HG02571 (cell line): ENCODE measurements around the gene TUB.

ENCODE experiments used
- ATAC-seq: cut with Tn5 transposase; IDR thresholded peaks from one replicate; pipeline ENCODE4 v1.9.1; 2021; ENCODE audit warnings: mild to moderate bottlenecking, moderate library complexity; ENCODE audit not compliant: unreplicated experiment

The TUB gene

GRCh38 chr11:8105133-8105532, 24.1 kb downstream of the TUB start:
- no peak for ATAC-seq

- no peak for ATAC-seq
Measured at GRCh38 chr11:8105666-8106065, 24.7 kb downstream of the TUB start.

- ATAC-seq: no peak
Measured at GRCh38 chr11:8106679-8107078, 25.7 kb downstream of the TUB start.

DNA sequence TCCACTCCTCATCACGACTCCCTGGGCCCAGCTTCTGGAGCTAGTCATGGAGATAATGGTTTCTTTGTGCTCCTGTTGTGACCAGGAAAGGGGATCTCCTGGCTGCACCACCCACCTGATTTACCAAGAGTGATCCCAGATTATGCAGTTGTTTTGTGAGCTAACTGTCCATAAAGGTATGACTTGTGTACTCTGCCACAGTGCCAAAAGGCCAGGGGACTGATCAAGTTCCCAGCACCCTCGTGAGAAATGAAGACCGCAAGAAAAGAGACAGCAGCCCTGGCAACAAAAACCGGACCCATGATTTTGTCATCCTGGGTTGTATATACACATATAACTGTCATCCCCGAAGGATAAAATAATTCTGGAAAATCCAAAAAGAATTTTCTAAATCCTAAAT, 26.6 kb downstream of the TUB start:
- ATAC-seq: no peak

DNA sequence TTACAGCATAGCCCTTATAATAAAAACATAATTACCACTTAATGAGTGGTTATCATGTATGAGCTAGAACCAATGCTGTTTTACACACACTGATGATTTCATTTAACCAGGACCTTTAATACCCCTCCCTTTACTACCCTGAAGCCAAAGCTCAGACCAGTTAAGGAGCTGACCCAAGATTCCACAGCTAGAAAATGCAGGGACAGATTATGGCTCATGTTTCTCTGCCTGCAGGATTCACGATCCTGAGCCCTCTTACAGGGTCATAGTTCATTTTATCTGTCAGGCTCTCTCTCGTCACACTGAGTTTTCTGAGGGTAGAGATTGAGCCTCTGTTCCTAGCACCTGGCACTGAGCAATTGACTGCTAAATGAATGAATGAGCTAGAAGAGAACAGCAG, 27.4 kb downstream of the TUB start:
- ATAC-seq: no peak

DNA sequence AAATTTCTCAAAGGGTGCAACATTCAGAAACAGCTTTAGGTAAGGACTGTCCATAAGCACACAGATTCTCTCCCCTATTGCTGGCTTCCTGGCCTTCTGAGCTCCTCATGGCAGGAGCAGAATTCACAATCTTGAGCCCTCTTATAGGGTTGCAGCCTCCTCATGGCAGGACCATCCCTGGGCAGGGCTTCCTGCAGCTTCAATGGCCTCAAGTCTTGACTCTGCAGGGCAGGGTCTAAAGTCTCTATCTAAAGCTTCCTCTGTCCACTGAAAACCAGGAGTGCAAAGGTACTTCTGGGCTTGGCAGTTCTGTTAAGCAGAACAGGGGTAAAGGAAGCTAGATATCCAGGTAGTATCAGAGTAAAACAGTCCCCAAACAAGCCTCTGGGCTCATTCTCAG, 28.7 kb downstream of the TUB start:
- no peak for ATAC-seq

GRCh38 chr11:8110396-8110795, 29.4 kb downstream of the TUB start:
- ATAC-seq: no peak

- no peak for ATAC-seq
Measured at GRCh38 chr11:8111636-8112035, 30.6 kb downstream of the TUB start.

GRCh38 chr11:8122173-8122764, 41.3 kb downstream of the TUB start:
- ATAC-seq: no peak

- no peak for ATAC-seq
Measured at GRCh38 chr11:8126649-8127289, 45.8 kb downstream of the TUB start.

DNA sequence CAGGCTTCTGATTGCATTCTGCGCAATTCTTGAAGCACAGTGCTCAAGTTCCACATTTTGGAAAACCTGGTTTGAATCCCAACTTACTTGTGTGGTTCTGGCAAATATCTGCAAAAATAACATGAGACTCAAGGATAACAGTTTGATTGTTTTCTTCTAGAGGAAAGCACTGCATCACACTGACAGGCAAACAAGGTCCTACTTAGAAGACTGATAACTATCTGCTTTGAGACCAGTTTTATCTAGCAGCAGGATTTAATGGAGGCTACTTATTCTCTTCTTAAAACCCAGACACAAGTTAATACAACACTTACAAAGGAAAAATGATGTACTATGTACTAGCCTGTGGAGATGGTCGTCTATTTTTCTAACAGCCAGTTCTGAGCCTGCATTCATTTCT, 46.4 kb downstream of the TUB start:
- ATAC-seq: no peak

DNA sequence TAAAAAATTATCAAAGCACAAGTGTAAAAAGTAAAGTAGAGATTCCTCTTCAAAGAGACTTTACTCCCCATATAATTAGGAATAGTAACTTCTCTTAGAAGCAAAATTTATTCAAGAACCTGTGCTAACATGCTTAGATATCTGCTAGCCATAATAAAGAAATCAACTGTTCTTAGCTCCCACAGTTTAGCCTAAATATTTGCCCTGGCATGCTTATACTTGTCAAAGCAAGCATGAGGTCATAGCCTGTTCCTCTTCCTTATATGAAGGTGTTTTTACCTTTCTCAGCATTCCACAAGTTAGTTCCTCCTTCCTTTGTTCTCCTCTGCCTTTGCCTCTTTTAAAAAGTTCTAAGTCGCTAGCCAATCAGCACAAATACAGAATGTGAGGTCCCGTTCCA, 57.5 kb downstream of the TUB start:
- ATAC-seq: no peak

GRCh38 chr11:8149726-8150125, 68.7 kb downstream of the TUB start:
- no peak for ATAC-seq
